GM23338 (cell line): ENCODE results near the gene DGKH. TPM values are rescaled to one million over a fixed set of nuclear protein-coding genes. Genes with fewer than 3 reads are reported as not detected.

ENCODE experiments used
- ATAC-seq: fragments of 200-7000 bp; cut with Tn5 transposase; 3 replicates; pipeline ENCODE4 v1.9.1; 2020
- DNase-seq: peaks from one replicate; pipeline ENCODE4 v3.0.0-alpha.2; 2015; ENCODE audit warnings: low spot score
- H2AFZ ChIP-seq: fragments of 200-600 bp; sonication (generic); 2 replicates; pipeline ENCODE4 v1.8.0; 2016; ENCODE audit warnings: antibody characterized with exemption, mild to moderate bottlenecking, moderate library complexity
- H3F3A ChIP-seq: fragments of 200-600 bp; sonication (generic); replicated peaks from 2 replicates; pipeline ENCODE4 v1.8.0; 2017; ENCODE audit warnings: antibody characterized with exemption, mixed run types, low read depth
- H3K27ac ChIP-seq: fragments of 200-600 bp; sonication (generic); 2 replicates; pipeline ENCODE4 v1.6.1; 2016; ENCODE audit warnings: low read depth
- H3K27me3 ChIP-seq: fragments of 200-600 bp; sonication (generic); 2 replicates; pipeline ENCODE4 v1.8.0; 2016; ENCODE audit warnings: mild to moderate bottlenecking, mixed run types, moderate library complexity; ENCODE audit not compliant: insufficient read depth
- H3K36me3 ChIP-seq: fragments of 200-600 bp; sonication (generic); 2 replicates; pipeline ENCODE4 v1.8.0; 2016; ENCODE audit warnings: mild to moderate bottlenecking; ENCODE audit not compliant: insufficient read depth
- H3K4me1 ChIP-seq: fragments of 200-600 bp; sonication (generic); 2 replicates; pipeline ENCODE4 v1.8.0; 2016; ENCODE audit warnings: mild to moderate bottlenecking, moderate library complexity; ENCODE audit not compliant: insufficient read depth
- H3K4me2 ChIP-seq: fragments of 200-600 bp; sonication (generic); 2 replicates; pipeline ENCODE4 v1.7.1; 2017; ENCODE audit warnings: mixed run types
- H3K4me3 ChIP-seq: fragments of 200-600 bp; sonication (generic); 2 replicates; pipeline ENCODE4 v1.6.1; 2016; ENCODE audit warnings: mixed run types
- H3K79me2 ChIP-seq: fragments of 200-600 bp; sonication (generic); replicated peaks from 2 replicates; pipeline ENCODE4 v1.8.0; 2017; ENCODE audit warnings: mild to moderate bottlenecking; ENCODE audit not compliant: insufficient read depth
- H3K9me2 ChIP-seq: fragments of 200-600 bp; sonication (generic); 2 replicates; pipeline ENCODE4 v1.8.0; 2017; ENCODE audit not compliant: insufficient read depth
- H4K20me1 ChIP-seq: fragments of 200-600 bp; sonication (generic); replicated peaks from 2 replicates; pipeline ENCODE4 v1.8.0; 2017; ENCODE audit warnings: mild to moderate bottlenecking; ENCODE audit not compliant: insufficient read depth
- H3K27ac Mint-ChIP-seq: 2 replicates; pipeline ENCODE4 v1.8.0; 2020; ENCODE audit warnings: inconsistent platforms, mild to moderate bottlenecking, moderate library complexity, mixed read lengths
- H3K27me3 Mint-ChIP-seq: 3 replicates; pipeline ENCODE4 v1.8.0; 2022; ENCODE audit warnings: low read depth, mild to moderate bottlenecking, moderate library complexity, mixed read lengths, inconsistent platforms; ENCODE audit not compliant: insufficient read depth, poor library complexity
- H3K36me3 Mint-ChIP-seq: 3 replicates; pipeline ENCODE4 v1.8.0; 2021; ENCODE audit warnings: low read depth, mild to moderate bottlenecking, inconsistent platforms, moderate library complexity, mixed read lengths
- H3K4me1 Mint-ChIP-seq: 3 replicates; pipeline ENCODE4 v1.8.0; 2020; ENCODE audit warnings: mild to moderate bottlenecking, inconsistent platforms, mixed read lengths
- H3K4me3 Mint-ChIP-seq: 3 replicates; pipeline ENCODE4 v1.8.0; 2021; ENCODE audit warnings: moderate library complexity, mild to moderate bottlenecking, inconsistent platforms, mixed read lengths
- H3K9me3 Mint-ChIP-seq: 3 replicates; pipeline ENCODE4 v1.8.0; 2020; ENCODE audit warnings: moderate library complexity, mild to moderate bottlenecking, inconsistent platforms, mixed read lengths
- CREB1 ChIP-seq: fragments of 250-450 bp; sonication (Bioruptor Pico); IDR thresholded peaks from 2 replicates; pipeline ENCODE4 v1.5.0; 2020; ENCODE audit warnings: low read depth, mild to moderate bottlenecking, moderate library complexity
- EZH2phosphoT487 ChIP-seq: fragments of 200-600 bp; sonication (generic); IDR thresholded peaks from one replicate; pipeline ENCODE4 v1.8.1; 2018; ENCODE audit warnings: antibody characterized with exemption; ENCODE audit not compliant: unreplicated experiment
- JUNB ChIP-seq: IDR thresholded peaks from one replicate; pipeline ENCODE4 v1.6.1; 2016; ENCODE audit warnings: antibody characterized with exemption; ENCODE audit not compliant: unreplicated experiment
- NANOG ChIP-seq: IDR thresholded peaks from 2 replicates; pipeline ENCODE4 v1.6.1; 2016; ENCODE audit warnings: antibody characterized with exemption, borderline replicate concordance
- POLR2AphosphoS5 ChIP-seq: IDR thresholded peaks from 2 replicates; pipeline ENCODE4 v1.6.1; 2016; ENCODE audit warnings: antibody characterized with exemption, low read depth
- STAT1 ChIP-seq: IDR thresholded peaks from one replicate; pipeline ENCODE4 v1.6.1; 2016; ENCODE audit warnings: antibody characterized with exemption; ENCODE audit not compliant: unreplicated experiment
- ZNF114 ChIP-seq: fragments of 250-450 bp; sonication (Bioruptor Pico); IDR thresholded peaks from 2 replicates; pipeline ENCODE4 v1.5.0; 2020; ENCODE audit warnings: mild to moderate bottlenecking, moderate library complexity
- ZNF331 ChIP-seq: fragments of 250-450 bp; sonication (Bioruptor Pico); IDR thresholded peaks from 2 replicates; pipeline ENCODE4 v1.5.0; 2020; ENCODE audit warnings: low read depth, mild to moderate bottlenecking, moderate library complexity
- polyA plus RNA-seq: library from polyadenylated mRNA; unstranded; fragments of >200 nt; fragmentation: Nextera tagmentation; extraction: Ambion mirVana; gene quantifications from 2 replicates; pipeline ENCODE4 v1.2.1, GENCODE V29; 2016
- total RNA-seq: library from RNA; depleted of rRNA; stranded (reverse); fragments of >200 nt; shearing (Covaris generic); gene quantifications from 2 replicates; pipeline ENCODE4 v1.2.3, GENCODE V29; 2014
- TF ChIP-seq, protein P1 (sequence below): fragments of 250-450 bp; sonication (Bioruptor Pico); IDR thresholded peaks from 2 replicates; pipeline ENCODE4 v1.5.0; 2020; ENCODE audit warnings: mild to moderate bottlenecking, moderate library complexity
- TF ChIP-seq, protein P2 (sequence below): IDR thresholded peaks from one replicate; pipeline ENCODE4 v1.6.1; 2018; ENCODE audit warnings: antibody characterized with exemption; ENCODE audit not compliant: unreplicated experiment
- TF ChIP-seq, protein P3 (sequence below), 2 experiments: fragments of 200-600 bp in 1 of 2; sonication (generic) in 1 of 2; conservative IDR thresholded peaks; 2 replicates each; pipeline versions ENCODE4 v1.5.1 to v1.6.1; 2016 to 2017; ENCODE audit warnings: antibody characterized with exemption in 2 of 2, low read depth in 2 of 2, mild to moderate bottlenecking in 2 of 2, moderate library complexity in 1 of 2

DGKH gene
- total and polyA plus RNA-seq, 2 experiments from 2014 or later, result 2.1 to 7.5 TPM

DNA sequence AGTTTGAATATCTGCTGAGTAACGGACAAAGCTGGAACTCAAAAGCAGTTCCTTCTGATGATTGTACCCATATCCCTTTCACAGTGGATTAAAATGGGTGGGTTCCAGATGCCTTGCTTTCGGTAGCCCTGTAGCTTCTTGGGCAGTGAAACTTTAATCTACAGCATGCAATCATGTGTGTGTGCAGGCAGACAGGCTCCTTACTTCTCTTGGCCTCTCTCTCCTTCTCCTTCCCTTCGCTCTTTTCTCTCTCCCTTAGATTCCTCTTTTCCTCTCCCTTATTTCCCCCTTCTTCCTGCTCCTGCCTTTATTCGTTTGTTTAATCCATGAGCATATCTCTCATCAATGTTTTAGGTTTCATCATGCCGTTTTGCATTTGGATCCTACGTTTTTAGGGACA is 8.1 kb downstream of the DGKH start:
- no peaks in the 10 kb centered on the region for H4K20me1 ChIP-seq
- Mint-ChIP-seq H3K27me3 (no peaks in the 10 kb centered on the region), H3K4me3 (no peak overlapping the region), H3K9me3 (no peaks in the 10 kb centered on the region), H3K36me3 (peaks cover 5% of the 10 kb centered on the region; the same call in 2 of the 3 replicates), H3K27ac (no peak overlapping the region), H3K4me1 (no peaks in the 10 kb centered on the region)
- no peak for TF ChIP-seq CREB1 (CRISPR knock-in tag)
- TF ChIP-seq ZNF331, result no peak
- TF ChIP-seq, protein P1, sequence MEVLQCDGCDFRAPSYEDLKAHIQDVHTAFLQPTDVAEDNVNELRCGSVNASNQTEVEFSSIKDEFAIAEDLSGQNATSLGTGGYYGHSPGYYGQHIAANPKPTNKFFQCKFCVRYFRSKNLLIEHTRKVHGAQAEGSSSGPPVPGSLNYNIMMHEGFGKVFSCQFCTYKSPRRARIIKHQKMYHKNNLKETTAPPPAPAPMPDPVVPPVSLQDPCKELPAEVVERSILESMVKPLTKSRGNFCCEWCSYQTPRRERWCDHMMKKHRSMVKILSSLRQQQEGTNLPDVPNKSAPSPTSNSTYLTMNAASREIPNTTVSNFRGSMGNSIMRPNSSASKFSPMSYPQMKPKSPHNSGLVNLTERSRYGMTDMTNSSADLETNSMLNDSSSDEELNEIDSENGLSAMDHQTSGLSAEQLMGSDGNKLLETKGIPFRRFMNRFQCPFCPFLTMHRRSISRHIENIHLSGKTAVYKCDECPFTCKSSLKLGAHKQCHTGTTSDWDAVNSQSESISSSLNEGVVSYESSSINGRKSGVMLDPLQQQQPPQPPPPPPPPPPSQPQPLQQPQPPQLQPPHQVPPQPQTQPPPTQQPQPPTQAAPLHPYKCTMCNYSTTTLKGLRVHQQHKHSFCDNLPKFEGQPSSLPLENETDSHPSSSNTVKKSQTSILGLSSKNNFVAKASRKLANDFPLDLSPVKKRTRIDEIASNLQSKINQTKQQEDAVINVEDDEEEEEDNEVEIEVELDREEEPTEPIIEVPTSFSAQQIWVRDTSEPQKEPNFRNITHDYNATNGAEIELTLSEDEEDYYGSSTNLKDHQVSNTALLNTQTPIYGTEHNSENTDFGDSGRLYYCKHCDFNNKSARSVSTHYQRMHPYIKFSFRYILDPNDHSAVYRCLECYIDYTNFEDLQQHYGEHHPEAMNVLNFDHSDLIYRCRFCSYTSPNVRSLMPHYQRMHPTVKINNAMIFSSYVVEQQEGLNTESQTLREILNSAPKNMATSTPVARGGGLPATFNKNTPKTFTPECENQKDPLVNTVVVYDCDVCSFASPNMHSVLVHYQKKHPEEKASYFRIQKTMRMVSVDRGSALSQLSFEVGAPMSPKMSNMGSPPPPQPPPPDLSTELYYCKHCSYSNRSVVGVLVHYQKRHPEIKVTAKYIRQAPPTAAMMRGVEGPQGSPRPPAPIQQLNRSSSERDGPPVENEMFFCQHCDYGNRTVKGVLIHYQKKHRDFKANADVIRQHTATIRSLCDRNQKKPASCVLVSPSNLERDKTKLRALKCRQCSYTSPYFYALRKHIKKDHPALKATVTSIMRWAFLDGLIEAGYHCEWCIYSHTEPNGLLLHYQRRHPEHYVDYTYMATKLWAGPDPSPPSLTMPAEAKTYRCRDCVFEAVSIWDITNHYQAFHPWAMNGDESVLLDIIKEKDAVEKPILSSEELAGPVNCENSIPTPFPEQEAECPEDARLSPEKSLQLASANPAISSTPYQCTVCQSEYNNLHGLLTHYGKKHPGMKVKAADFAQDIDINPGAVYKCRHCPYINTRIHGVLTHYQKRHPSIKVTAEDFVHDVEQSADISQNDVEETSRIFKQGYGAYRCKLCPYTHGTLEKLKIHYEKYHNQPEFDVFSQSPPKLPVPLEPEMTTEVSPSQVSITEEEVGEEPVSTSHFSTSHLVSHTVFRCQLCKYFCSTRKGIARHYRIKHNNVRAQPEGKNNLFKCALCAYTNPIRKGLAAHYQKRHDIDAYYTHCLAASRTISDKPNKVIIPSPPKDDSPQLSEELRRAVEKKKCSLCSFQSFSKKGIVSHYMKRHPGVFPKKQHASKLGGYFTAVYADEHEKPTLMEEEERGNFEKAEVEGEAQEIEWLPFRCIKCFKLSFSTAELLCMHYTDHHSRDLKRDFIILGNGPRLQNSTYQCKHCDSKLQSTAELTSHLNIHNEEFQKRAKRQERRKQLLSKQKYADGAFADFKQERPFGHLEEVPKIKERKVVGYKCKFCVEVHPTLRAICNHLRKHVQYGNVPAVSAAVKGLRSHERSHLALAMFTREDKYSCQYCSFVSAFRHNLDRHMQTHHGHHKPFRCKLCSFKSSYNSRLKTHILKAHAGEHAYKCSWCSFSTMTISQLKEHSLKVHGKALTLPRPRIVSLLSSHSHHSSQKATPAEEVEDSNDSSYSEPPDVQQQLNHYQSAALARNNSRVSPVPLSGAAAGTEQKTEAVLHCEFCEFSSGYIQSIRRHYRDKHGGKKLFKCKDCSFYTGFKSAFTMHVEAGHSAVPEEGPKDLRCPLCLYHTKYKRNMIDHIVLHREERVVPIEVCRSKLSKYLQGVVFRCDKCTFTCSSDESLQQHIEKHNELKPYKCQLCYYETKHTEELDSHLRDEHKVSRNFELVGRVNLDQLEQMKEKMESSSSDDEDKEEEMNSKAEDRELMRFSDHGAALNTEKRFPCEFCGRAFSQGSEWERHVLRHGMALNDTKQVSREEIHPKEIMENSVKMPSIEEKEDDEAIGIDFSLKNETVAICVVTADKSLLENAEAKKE (CRISPR knock-in tag), result no peak
- TF ChIP-seq, protein P2, sequence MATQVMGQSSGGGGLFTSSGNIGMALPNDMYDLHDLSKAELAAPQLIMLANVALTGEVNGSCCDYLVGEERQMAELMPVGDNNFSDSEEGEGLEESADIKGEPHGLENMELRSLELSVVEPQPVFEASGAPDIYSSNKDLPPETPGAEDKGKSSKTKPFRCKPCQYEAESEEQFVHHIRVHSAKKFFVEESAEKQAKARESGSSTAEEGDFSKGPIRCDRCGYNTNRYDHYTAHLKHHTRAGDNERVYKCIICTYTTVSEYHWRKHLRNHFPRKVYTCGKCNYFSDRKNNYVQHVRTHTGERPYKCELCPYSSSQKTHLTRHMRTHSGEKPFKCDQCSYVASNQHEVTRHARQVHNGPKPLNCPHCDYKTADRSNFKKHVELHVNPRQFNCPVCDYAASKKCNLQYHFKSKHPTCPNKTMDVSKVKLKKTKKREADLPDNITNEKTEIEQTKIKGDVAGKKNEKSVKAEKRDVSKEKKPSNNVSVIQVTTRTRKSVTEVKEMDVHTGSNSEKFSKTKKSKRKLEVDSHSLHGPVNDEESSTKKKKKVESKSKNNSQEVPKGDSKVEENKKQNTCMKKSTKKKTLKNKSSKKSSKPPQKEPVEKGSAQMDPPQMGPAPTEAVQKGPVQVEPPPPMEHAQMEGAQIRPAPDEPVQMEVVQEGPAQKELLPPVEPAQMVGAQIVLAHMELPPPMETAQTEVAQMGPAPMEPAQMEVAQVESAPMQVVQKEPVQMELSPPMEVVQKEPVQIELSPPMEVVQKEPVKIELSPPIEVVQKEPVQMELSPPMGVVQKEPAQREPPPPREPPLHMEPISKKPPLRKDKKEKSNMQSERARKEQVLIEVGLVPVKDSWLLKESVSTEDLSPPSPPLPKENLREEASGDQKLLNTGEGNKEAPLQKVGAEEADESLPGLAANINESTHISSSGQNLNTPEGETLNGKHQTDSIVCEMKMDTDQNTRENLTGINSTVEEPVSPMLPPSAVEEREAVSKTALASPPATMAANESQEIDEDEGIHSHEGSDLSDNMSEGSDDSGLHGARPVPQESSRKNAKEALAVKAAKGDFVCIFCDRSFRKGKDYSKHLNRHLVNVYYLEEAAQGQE, result no peak
- TF ChIP-seq EZH2phosphoT487, result no peak
- TF ChIP-seq, protein P3, sequence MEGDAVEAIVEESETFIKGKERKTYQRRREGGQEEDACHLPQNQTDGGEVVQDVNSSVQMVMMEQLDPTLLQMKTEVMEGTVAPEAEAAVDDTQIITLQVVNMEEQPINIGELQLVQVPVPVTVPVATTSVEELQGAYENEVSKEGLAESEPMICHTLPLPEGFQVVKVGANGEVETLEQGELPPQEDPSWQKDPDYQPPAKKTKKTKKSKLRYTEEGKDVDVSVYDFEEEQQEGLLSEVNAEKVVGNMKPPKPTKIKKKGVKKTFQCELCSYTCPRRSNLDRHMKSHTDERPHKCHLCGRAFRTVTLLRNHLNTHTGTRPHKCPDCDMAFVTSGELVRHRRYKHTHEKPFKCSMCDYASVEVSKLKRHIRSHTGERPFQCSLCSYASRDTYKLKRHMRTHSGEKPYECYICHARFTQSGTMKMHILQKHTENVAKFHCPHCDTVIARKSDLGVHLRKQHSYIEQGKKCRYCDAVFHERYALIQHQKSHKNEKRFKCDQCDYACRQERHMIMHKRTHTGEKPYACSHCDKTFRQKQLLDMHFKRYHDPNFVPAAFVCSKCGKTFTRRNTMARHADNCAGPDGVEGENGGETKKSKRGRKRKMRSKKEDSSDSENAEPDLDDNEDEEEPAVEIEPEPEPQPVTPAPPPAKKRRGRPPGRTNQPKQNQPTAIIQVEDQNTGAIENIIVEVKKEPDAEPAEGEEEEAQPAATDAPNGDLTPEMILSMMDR (conservative IDR thresholded peaks at IDR 0.05; ENCODE audit: low read depth in 2 of 2), result no peak
- no peak for TF ChIP-seq POLR2AphosphoS5
- no peak for TF ChIP-seq ZNF114
- no peak for TF ChIP-seq STAT1
- TF ChIP-seq JUNB, result no peak
- TF ChIP-seq NANOG, result no peak
- DNase-seq (no peak), ATAC-seq (no peak)
- H3F3A ChIP-seq, result no peaks in the 10 kb centered on the region
- H3K27ac ChIP-seq, result no peak overlapping the region
- H3K9me2 ChIP-seq, result 0 out of 2 replicates have a peak, but pooled peaks cover 7% of the 10 kb centered on the region
- no peaks in the 10 kb centered on the region for H3K27me3 ChIP-seq
- no peaks in the 10 kb centered on the region; the same call in 1 of the 2 replicates for H3K79me2 ChIP-seq
- no peaks in the 10 kb centered on the region for H3K36me3 ChIP-seq
- no peaks in the 10 kb centered on the region for H3K4me1 ChIP-seq
- H3K4me3 ChIP-seq, result no peak overlapping the region
- no peak overlapping the region for H2AFZ ChIP-seq
- H3K4me2 ChIP-seq, result no peak overlapping the region
